Eye (tissue), 1 donor: ENCODE measurements around the gene ATP7B.
A peak's percentile ranks its signal among the peaks of the same experiment; 100 is the strongest.
"Not testable (repeated sequence)": the region's sequence is repeated elsewhere in the genome, so short reads cannot be mapped to it uniquely, and the experiment has no call there.

Source experiments
- DNase-seq: peaks from one replicate; pipeline ENCODE4 v3.0.0-alpha.2; 2015

The ATP7B gene

GRCh38 chr13:52005841-52006522, 5.3 kb downstream of the ATP7B start:
- no peak for DNase-seq

- no peak for DNase-seq
These were observed 6.6 kb downstream of the ATP7B start for GRCh38 chr13:52004511-52005170.

GRCh38 chr13:52003541-52003940, 7.7 kb downstream of the ATP7B start:
- no peak for DNase-seq

- DNase-seq: no peak
These were observed 8.9 kb downstream of the ATP7B start for GRCh38 chr13:52002361-52002760.

- peak; percentile 38 for DNase-seq
These were observed 10.0 kb downstream of the ATP7B start for GRCh38 chr13:52001120-52001731.

GRCh38 chr13:51999921-52000320, 11.3 kb downstream of the ATP7B start:
- DNase-seq: no peak

GRCh38 chr13:51999510-51999911, 11.7 kb downstream of the ATP7B start:
- no peak for DNase-seq

GRCh38 chr13:51998723-51999509, 12.3 kb downstream of the ATP7B start:
- no peak for DNase-seq

- DNase-seq: no peak
These were observed 13.5 kb downstream of the ATP7B start for GRCh38 chr13:51997641-51998330.

GRCh38 chr13:51997186-51997585, 14.1 kb downstream of the ATP7B start:
- DNase-seq: no peak

- no peak for DNase-seq
These were observed 14.6 kb downstream of the ATP7B start for GRCh38 chr13:51996641-51997040.

GRCh38 chr13:51995677-51996551, 15.3 kb downstream of the ATP7B start:
- DNase-seq: no peak

GRCh38 chr13:51993713-51994112, 17.5 kb downstream of the ATP7B start:
- no peak for DNase-seq

- no peak for DNase-seq
These were observed 22.1 kb downstream of the ATP7B start for GRCh38 chr13:51988988-51989618.

GRCh38 chr13:51984904-51985303, 26.3 kb downstream of the ATP7B start:
- not testable (repeated sequence) for DNase-seq

- not testable (repeated sequence) for DNase-seq
These were observed 28.0 kb downstream of the ATP7B start for GRCh38 chr13:51983292-51983691.

- no peak for DNase-seq
These were observed 29.9 kb downstream of the ATP7B start for GRCh38 chr13:51981355-51981754.

- DNase-seq: no peak
These were observed 30.3 kb downstream of the ATP7B start for GRCh38 chr13:51980908-51981307.

GRCh38 chr13:51978796-51979556, 32.3 kb downstream of the ATP7B start:
- DNase-seq: no peak

- DNase-seq: no peak
These were observed 33.6 kb downstream of the ATP7B start for GRCh38 chr13:51977625-51978024.
